NCI-H2107 (cell line): Measurements from ENCODE around the gene COL25A1.
"Not testable (repeated sequence)": the region's sequence is repeated elsewhere in the genome, so short reads cannot be mapped to it uniquely, and the experiment has no call there.

ENCODE experiments used
- DNase-seq: peaks from one replicate; lab custom pipeline; 2025; lab: John Stamatoyannopoulos, UW

Gene COL25A1

GRCh38 chr4:109166586-109166985 lies 135.9 kb downstream of the COL25A1 start:
- DNase-seq: no peak

DNA sequence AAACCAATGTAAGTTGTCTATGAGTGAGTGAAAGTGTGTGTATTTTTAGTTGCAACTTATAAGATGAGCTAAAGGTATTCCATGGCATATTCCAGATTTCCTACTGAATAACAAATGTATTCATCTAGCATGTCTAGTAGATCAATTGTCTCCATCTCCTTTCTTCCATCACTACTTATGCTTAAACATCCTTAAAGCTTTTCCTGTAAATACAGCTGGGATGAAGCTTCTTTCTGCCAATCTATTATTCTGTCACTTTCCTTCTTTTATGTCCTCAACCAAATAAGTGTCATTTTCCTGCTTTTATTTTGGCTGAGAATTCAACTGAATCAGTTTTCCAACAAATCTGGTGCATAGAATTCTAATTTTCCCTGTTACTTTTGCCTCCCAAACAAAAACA lies 136.3 kb downstream of the COL25A1 start:
- DNase-seq: no peak

- DNase-seq: no peak
These were observed 138.4 kb downstream of the COL25A1 start for GRCh38 chr4:109164011-109164410.

GRCh38 chr4:109163493-109163892 lies 139.0 kb downstream of the COL25A1 start:
- DNase-seq: no peak

DNA sequence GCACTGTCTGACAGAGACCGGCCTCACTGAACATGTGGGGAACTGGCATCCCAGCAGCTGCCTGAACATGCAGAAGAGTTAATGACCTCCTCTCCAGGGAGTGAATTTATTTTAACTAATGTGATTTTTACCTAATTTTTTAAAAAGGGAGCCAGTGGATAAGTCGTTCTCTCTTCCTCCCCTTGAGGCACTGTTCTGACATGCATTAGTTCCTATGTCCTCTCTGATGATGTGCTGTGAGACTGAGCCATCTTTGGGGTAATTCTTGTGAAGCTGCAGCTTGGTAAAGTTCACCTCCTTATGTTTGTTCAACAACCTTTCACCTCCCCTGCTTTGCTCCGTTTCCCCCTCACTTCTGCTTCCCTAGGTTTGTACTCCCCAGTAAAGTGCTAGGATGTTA lies 139.7 kb downstream of the COL25A1 start:
- DNase-seq: no peak

GRCh38 chr4:109160494-109160893 lies 142.0 kb downstream of the COL25A1 start:
- DNase-seq: no peak

DNA sequence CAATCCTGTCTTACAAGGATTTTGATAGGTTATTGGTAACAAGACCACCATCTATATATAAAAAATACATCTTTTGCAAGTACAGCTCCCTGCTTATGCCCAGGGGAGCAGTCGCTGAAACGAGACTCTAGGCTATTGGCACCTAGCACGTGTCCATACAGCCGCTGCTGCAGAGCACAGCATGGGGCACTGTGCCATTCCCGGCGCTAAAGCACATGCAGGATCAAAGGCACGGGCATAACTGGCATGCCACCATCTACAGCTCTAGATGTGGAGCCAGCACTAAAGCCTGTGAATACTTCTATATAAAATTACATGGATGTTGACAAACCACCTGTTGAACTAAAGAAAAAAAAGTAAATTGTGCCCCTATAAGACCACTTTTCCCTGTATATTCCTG lies 144.8 kb downstream of the COL25A1 start:
- no peak for DNase-seq

- no peak for DNase-seq
These were observed 145.3 kb downstream of the COL25A1 start for GRCh38 chr4:109157205-109157604.

DNA sequence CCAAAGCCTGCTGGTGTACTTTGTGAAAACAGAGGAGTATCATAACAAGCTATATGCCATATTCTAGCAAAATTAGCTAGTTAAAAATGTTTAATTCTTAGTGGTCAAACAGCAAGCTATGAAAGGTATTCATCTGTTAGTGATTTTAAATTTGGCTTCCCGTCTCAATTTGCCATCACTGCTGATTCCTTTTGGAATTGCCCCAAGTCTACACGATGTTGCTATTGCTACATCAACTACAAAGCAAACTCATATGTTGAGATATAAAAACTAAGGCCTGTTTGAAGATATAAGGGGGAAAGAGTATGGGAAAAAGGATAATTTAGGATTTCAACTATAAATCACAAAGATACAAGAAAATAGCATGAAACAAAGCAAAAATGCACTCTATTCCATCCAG lies 146.1 kb downstream of the COL25A1 start:
- DNase-seq: no peak

- no peak for DNase-seq
These were observed 146.7 kb downstream of the COL25A1 start for GRCh38 chr4:109155682-109156283.

GRCh38 chr4:109155084-109155483 lies 147.4 kb downstream of the COL25A1 start:
- DNase-seq: no peak

DNA sequence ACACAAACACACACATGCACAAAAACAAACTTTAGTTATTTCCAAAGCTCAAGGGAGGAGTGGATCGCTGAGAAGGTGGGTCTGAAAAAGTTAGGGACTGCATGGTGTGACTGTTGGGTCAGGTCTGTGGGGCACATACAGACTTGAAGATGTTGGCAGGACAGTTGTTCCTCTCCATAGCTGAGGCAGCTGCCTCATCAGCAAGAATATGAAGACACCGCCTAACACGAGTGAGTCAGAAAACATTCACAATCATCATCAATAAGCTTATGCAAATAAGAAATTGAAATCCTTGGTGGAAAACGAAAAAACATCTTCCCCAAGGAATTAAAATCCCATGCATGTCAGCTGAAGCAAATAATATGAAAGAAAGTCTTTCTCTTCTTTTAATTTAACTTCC lies 148.0 kb downstream of the COL25A1 start:
- no peak for DNase-seq

- DNase-seq: no peak
These were observed 152.6 kb downstream of the COL25A1 start for GRCh38 chr4:109149836-109150235.

DNA sequence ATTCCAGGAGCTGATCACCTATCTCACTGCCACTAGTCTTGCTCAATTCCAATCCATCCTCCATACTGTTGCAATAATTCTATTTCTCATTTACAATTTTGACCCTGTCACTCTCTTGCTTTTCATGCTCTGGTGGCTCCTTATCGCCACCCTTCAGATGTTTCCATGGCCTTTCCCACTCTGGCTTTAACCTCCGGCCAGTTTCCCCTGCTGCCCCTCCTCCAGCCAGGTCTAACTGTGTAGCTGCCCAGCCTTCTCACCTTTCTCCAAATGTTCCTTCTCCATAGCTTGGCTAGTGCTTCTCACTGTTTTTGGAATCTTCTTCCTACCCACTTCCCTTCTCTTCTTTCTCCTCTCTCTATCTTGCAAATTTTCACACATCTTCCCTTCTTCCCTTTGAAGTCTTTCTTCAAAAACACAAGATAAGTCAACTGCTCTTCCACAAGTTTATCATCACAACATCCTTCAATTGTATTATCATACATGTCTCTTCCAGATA lies 153.8 kb downstream of the COL25A1 start:
- DNase-seq: no peak

DNA sequence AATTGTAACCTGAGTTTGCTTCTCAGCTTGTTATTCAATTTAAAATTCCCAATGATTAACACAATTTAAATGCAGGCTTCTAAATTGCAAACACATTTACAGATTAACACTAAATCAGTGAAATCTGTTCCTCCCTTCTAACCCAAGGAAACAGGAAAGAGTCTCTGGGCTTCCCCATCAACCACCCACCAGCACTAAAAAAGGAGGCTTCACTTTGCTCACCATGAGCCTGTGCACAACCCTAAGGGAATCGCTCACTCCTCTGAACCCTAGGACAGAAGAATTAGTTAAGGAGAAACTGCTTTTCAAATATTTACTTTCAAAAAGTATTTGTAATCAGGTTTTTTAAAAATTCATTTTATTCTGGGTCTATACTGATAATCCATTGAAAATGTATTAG lies 155.3 kb downstream of the COL25A1 start:
- no peak for DNase-seq

DNA sequence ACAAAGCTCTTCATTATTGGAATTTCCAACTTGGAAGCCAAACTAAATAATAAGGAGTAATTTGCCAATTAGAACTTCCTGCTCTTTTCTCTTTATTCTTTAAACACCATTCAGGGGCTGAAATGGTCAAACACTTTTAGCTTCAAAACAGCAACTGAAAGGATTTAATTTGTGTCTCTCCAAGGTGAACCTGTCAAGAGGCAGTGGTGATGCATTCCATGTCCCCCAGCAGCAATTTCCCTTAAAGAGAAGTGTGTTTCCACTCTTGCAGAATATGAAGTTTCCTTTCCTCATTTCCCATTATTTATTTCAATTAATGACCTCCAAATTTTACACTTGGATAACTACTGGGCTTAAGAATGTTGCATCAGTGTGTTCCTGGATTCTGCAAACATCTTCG lies 156.0 kb downstream of the COL25A1 start:
- no peak for DNase-seq

DNA sequence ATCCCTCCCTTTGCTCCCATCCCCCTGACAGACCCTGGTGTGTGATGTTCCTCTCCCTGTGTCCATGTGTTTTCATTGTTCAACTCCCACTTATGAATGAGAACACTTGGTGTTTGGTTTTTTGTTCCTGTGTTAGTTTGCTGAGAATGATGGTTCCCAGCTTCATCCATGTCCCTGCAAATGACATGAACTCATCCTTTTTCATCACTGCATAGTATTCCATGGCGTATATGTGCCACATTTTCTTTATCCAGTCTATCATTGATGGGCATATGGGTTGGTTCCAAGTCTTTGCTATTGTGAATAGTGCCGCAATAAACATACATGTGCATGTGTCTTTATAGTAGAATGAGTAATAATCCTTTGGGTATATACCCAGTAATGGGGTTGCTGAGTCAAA lies 164.3 kb downstream of the COL25A1 start:
- not testable (repeated sequence) for DNase-seq

- DNase-seq: no peak
These were observed 167.5 kb downstream of the COL25A1 start for GRCh38 chr4:109134921-109135320.

GRCh38 chr4:109134268-109134667 lies 168.2 kb downstream of the COL25A1 start:
- no peak for DNase-seq

DNA sequence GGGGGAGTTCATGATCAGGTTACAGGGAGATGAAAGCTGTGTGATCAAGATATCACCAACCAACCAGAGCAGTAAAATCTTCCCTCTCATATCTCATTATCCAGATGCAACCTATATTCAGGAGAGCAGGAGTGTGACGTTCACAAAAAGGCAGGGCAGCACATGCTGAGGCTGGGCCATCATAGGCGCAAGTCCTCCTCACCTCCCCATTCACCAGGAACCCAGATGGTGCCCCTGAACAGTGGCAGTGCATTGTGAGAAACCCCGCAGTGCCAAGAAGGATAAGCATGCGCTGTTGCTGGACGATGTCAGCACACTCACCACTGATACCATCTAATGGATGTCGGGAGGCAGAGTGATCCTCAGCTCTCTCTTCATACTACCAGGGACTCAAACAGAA lies 170.9 kb downstream of the COL25A1 start:
- no peak for DNase-seq

- no peak for DNase-seq
These were observed 173.9 kb downstream of the COL25A1 start for GRCh38 chr4:109128589-109128988.

GRCh38 chr4:109127866-109128265 lies 174.6 kb downstream of the COL25A1 start:
- DNase-seq: no peak

DNA sequence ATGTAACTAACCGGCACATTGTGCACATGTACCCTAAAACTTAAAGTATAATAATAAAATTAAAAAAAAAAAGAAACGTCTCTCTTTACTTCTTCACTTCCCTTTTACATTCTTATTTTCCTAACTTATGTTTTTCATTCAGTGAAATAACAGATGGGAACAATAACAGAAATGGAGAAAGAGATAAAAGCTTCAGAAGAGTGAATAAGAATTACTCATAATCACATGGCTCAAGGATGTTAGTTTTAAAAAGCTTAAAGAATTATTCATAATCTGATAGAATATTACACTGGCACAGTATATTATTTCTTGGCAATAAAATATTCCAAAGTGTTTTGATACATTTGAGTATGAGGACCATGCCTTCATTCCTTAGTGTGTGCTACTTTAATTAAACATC lies 175.6 kb downstream of the COL25A1 start:
- DNase-seq: no peak

GRCh38 chr4:109125084-109125483 lies 177.4 kb downstream of the COL25A1 start:
- no peak for DNase-seq

DNA sequence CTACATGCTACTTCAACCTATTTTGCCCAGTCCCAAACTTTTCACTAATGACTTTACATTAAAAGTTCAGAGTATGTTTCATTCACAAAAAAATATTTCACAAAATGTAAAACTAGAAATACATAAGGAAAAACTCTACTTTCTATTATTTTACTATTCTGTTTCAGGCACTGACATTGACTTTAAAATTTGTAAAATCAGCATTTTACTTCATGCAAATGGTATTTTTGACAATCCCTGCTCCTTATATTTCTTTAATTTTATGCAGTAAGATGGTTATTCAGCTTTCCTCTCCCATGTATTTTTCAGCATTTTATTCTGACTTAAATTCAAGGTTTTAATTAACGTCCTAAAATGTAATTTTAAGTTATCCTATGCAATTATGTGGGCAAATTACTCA lies 178.5 kb downstream of the COL25A1 start:
- DNase-seq: no peak
